ENCODE measurements around the gene FNIP1.
"Not testable (repeated sequence)": the region's sequence is repeated elsewhere in the genome, so short reads cannot be mapped to it uniquely, and the experiment has no call there.

FNIP1 gene

DNA sequence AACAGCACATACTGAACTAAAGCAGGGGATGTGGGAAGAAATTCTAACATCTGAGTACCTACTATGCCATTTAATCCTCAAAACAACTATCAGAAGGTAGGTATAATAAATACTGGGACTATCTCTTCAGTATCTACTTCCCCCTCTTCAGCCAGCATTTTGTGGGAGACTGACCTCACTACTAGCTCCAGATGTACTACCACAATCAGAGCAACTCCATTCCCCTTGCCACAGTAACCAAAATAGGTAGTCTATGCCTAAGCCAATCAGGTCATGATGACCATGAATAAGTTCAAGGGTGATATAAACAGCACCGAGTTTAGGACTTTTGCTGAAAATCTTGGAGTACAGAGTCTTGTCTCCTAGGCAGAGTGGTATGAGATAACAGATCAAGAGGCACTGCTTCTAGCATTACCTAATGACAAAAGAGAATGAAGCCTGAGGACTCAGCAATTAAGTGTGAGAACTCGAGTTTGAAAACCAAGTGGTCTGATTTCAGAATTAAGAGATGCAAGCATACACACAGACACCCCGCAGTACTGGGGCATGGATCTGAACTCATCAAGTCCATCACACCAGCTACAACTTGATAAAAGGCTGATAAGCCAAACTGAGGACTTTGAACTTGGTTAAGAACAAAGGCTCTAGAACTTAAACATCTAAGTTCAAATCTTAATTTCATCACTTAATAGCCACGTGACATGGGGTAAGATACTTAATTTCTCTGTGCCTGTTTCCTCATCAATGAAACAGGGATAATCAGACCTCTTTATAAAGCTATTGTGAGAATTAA, 9.7 kb downstream of the FNIP1 start:
- no peak for DNase-seq

DNA sequence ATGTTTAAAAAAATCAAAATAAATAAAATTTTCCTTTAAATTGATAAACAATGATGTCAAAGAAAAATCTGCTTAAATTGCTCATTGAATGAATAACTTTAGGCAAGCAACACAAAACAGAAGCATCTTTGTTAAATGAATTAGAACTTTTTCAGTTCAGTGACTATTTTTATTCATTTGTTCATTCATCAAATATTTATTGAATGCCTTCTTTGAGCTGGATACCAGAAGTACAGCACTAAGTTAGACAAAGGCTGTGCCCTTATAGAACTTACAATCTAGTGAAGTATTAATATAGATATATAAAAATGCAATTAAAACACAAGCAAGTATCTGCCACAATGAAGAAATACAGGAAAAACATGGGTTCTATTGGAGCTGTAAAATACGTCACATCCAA, 10.8 kb downstream of the FNIP1 start:
- no peak for DNase-seq

DNA sequence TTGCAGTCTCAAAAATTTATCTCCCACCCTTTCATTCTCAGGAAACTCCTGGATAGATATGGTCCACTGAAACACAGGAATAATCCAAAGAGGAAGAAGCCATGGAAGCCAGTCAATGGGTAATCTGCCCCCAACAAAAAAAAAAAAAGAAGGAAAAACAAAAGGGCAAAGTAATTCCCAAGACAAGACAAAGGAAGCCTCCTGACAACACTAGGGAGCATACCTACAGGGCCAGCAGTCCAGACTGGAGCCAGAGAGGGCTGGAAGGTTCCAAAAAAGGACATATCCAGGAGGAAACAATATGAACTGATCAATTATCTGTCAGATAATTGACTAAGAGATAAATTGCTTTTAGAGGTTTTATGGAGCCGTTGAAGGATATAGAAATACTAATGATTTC, 12.9 kb downstream of the FNIP1 start:
- DNase-seq, result no peak

- no peak for DNase-seq
These were observed 13.5 kb downstream of the FNIP1 start for GRCh38 chr5:131783357-131783756.

DNA sequence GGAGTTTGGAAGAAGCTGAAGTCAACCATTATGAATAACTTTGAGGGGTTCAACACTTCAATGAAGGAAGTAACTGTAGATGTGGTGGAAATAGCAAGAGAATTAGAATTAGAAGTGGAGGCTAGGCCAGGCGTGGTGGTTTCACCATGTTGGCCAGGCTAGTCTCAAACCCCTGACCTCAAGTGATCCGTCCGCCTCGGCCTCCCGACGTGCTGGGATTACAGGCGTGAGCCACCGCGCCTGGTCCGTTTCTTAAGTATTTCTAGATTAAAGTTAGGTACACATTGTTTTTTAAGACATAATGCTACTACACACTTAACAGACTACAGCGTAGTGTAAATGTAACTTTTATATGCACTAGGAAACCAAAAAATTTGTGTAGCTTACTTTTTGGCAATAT, 14.1 kb downstream of the FNIP1 start:
- DNase-seq, result no peak

GRCh38 chr5:131778141-131778540, 18.7 kb downstream of the FNIP1 start:
- DNase-seq, result not testable (repeated sequence)

DNA sequence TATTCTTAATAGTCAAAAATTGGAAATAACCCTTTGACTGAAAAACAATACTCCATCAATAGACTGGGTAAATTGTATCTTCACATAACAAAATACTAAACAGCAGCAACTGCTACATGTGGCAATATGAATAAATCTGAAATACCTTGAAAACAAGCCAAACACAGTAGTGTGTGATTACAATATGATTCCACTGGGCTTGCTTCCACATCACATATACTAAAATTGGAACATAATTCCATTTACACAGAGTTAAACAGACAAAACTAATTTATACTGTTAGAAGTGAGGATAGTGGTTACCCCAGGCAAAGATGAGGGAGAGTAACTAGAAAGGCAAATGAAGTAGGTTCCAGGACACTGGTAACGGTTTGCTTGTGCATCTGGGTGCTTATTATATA, 20.4 kb downstream of the FNIP1 start:
- DNase-seq, result no peak

DNA sequence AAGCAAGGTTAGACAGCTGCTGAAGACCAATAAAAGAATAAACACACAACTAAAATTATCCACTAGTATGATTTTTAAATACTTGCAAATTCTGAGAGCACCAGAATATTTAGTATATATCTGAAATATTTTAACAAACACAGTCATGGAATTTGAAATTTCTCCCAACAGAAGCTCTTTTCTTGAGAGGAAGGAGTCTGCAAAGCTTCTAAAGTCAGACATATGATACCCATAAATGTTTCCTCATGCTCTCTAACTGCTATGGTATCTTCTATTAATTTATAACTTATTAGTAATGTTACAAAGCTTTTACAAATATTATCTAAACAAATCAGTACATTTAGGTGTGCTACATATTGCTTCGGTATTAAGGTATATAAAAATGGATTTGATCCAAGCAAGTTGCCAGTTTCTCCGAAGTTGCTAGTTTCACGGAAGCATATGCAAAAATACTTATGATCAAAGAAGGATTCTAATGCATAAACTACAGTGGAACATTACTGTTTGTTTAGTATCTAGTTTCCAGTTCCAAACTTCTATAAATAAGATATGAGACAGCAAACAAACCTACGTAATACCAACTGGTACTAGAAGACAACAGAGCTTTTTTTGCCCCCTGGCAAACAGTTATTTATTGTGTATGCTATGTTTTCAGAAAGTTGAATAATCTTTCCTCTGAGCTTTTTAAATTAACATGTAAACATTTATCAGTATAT, 22.0 kb downstream of the FNIP1 start:
- DNase-seq, result no peak

GRCh38 chr5:131773805-131774204, 23.0 kb downstream of the FNIP1 start:
- DNase-seq, result no peak

DNA sequence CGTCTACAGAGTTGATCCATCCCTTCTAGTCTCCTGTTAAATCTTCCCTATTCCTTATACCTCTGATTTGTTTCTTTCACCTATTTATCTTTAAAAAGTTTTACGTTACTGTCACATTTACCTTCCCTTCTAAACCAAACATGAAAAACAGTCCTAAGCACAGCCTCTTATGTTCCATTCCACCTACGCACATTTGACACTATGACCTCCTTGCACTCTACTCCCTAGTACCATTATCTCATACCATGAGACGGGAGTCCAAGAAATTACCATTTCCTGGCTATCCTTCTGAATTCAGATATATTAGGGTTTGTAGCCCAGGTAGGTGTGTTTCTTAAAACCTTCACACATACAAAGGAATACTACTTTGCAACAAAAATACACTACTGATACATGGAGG, 25.1 kb downstream of the FNIP1 start:
- no peak for DNase-seq

- DNase-seq, result no peak
These were observed 26.9 kb downstream of the FNIP1 start for GRCh38 chr5:131769961-131770360.

GRCh38 chr5:131769336-131769735, 27.5 kb downstream of the FNIP1 start:
- no peak for DNase-seq

- no peak for DNase-seq
These were observed 28.9 kb downstream of the FNIP1 start for GRCh38 chr5:131767891-131768290.

DNA sequence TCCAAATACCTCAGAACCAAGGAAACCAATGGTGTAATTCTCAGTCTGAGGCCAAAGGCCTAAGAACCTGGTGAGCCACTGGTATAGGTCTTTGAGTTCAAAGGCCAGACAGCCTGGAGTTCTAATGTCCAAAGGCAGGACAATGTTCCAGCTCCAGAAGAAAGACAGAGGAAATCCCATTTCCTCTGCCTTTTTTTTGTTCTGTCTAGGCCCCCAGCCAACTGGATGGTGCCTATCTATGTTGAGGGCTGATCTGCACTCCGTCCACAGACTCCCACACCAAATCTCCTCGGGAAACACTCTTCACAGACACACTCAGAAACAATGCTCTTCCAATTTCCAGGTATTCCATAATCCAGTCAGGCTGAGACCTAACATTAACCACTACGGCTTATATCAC, 30.1 kb downstream of the FNIP1 start:
- no peak for DNase-seq

DNA sequence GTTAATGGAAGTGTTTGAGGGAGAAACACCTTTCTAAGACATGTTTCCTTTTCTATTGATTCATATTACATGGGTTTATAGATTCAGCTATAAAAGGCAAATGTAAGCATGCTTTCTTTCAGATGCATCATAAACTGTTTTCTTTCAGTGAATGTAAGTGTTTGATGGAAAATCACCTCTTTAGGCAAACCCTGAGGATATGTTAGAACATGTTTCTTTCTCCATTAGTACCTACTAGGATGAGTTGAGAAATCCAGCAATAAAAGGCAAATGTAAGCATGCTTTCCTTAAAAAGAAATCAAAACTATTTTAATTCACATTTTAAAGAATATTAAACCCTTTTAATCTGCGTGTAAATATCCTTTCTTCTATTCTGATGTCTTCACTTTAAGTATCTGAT, 31.6 kb downstream of the FNIP1 start:
- no peak for DNase-seq

- no peak for DNase-seq
These were observed 32.8 kb downstream of the FNIP1 start for GRCh38 chr5:131763968-131764367.

GRCh38 chr5:131760793-131761192, 36.0 kb downstream of the FNIP1 start:
- no peak for DNase-seq

- no peak for DNase-seq
These were observed 37.1 kb downstream of the FNIP1 start for GRCh38 chr5:131759704-131760103.

DNA sequence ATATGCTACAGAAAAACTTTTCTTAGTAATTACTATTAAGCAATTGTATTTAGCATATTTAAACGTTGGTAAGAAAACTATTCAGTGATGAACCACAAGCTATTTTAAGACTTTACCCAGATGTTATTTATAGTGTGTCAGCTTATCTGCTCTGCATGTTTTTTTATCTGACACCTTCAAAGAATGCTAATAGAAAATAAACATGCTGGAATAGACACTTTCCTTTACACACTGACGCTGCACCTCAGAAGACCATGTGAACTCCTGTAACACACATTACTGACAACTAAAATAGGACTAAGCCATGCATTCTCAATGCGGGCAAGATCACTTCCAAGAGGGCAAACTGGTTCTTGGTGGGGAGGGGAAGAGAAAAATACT, 38.3 kb downstream of the FNIP1 start:
- DNase-seq, result no peak

DNA sequence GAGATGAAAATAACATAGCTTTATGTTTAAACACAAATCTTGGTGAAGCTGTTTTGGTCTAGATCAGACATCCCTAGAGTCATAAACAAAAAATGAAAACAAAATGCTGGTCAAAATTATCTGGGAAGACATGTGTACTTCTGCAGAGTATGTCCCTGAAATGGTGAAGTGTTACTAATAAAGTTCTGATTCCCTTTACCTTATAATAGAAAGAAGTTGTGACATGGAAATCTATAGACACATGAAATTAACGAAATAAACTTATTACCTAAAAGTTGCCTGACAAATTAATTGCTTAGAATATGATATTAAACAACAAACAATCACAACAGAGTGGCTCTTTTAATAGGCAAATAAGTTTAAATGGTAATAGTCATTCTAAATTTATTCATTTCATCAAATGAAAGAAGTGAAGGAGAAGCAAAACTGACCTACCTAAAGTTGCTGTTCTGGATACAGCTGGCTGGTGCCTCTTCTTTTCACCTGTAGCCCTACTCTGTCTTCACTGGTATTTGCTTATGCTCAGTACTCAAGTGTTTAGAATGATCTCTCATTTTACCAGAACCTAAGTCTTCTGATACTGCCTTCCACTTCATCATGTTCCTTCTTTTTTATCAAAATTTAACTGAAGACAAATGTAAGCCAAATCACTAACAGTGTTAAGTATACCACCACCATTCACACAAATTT, 38.8 kb downstream of the FNIP1 start:
- DNase-seq, result no peak

DNA sequence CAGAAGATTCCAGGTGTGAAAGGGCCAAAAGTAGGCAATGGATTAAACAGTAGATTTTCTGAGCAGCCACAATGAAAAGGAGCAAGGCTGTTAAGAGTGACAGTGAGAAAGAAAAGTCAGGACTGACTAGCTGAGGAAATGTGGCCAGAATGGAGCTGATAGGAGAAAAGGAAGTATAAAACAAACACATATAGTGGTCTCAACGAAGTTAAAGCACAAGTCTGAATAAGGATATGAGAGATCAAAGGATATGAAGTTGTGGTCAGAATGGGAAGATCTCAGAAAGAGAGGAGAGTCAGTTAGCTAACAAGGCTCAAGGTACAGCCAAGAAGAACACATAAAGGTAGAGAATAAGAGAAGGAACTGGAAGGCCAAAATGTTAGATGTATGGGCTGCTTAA, 39.9 kb downstream of the FNIP1 start:
- no peak for DNase-seq

DNA sequence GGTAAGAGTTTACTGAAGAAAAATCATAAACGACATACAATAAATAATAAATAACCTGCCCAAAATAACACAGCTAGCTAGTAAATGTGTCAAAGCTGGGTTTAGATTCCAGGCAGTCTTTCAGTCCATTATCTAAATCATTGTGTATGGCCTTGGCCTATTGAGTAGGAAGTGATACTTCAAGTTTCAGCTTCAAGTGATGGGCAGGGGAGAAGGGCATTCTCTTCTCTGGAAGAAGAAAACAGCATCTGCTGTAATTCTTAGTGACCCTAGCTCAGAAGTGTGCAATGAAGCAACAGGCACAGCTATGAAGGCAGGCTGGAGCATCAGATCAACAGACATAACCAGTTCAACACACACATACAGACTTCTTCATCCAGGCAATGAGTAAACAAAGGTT, 42.5 kb downstream of the FNIP1 start:
- DNase-seq, result no peak

- DNase-seq, result no peak
These were observed 45.3 kb downstream of the FNIP1 start for GRCh38 chr5:131751506-131751905.

All from CD4-positive, alpha-beta T cell treated with Interleukin-10 for 1 hour (primary cell).